Dedifferentiated amniotic fluid mesenchymal stem cell (primary cell): ENCODE data around the gene HTR1E.
"Not testable (repeated sequence)": the region's sequence is repeated elsewhere in the genome, so short reads cannot be mapped to it uniquely, and the experiment has no call there.

Source experiments
- DNase-seq: peaks from one replicate; pipeline ENCODE4 v3.0.0-alpha.2; 2016; ENCODE audit errors: extremely low spot score

Gene HTR1E

GRCh38 chr6:86937219-86938079 is at the start of gene HTR1E:
Gene HTR1E (plus strand): TSS chr6:86937528. CDS start chr6:87015335, 77,807 bp downstream.
- DNase-seq, result peak; percentile 18

GRCh38 chr6:86888301-86888700 is 49.0 kb upstream of the HTR1E start:
- no peak for DNase-seq

- DNase-seq, result not testable (repeated sequence)
Measured at GRCh38 chr6:86897265-86897664, 40.1 kb upstream of the HTR1E start.

- no peak for DNase-seq
Measured at GRCh38 chr6:86913795-86914194, 23.5 kb upstream of the HTR1E start.

- no peak for DNase-seq
Measured at GRCh38 chr6:86916393-86916792, 20.9 kb upstream of the HTR1E start.

GRCh38 chr6:86927138-86927537 is 10.2 kb upstream of the HTR1E start:
- DNase-seq, result not testable (repeated sequence)

- not testable (repeated sequence) for DNase-seq
Measured at GRCh38 chr6:86927859-86928258, 9.5 kb upstream of the HTR1E start.

GRCh38 chr6:86934365-86934764 is 3.0 kb upstream of the HTR1E start:
- no peak for DNase-seq

GRCh38 chr6:86936834-86937218 is 502 bp upstream of the HTR1E start:
- DNase-seq, result no peak

- DNase-seq, result no peak
Measured at GRCh38 chr6:86938814-86939213, 1.5 kb downstream of the HTR1E start.

- no peak for DNase-seq
Measured at GRCh38 chr6:86941461-86941860, 4.1 kb downstream of the HTR1E start.

- no peak for DNase-seq
Measured at GRCh38 chr6:86942769-86943516, 5.6 kb downstream of the HTR1E start.

- DNase-seq, result no peak
Measured at GRCh38 chr6:86943819-86944407, 6.6 kb downstream of the HTR1E start.

GRCh38 chr6:86949771-86950170 is 12.4 kb downstream of the HTR1E start:
- DNase-seq, result no peak

GRCh38 chr6:86952991-86953390 is 15.7 kb downstream of the HTR1E start:
- no peak for DNase-seq

GRCh38 chr6:86959656-86960055 is 22.3 kb downstream of the HTR1E start:
- no peak for DNase-seq

- DNase-seq, result no peak
Measured at GRCh38 chr6:86961455-86962200, 24.3 kb downstream of the HTR1E start.

GRCh38 chr6:86963352-86963751 is 26.0 kb downstream of the HTR1E start:
- DNase-seq, result no peak

GRCh38 chr6:86964029-86964579 is 26.8 kb downstream of the HTR1E start:
- DNase-seq, result no peak

- DNase-seq, result no peak
Measured at GRCh38 chr6:86966271-86966670, 28.9 kb downstream of the HTR1E start.

GRCh38 chr6:86969573-86969972 is 32.2 kb downstream of the HTR1E start:
- no peak for DNase-seq

- no peak for DNase-seq
Measured at GRCh38 chr6:86973088-86973487, 35.8 kb downstream of the HTR1E start.
